ENCODE data around the gene FOXO6. TPM values are rescaled to one million over a fixed set of nuclear protein-coding genes. Genes with fewer than 3 reads are reported as not detected.

FOXO6 gene
- total RNA-seq, 2 donors from 2014 or later: 3.3 to 5.0 TPM

DNA sequence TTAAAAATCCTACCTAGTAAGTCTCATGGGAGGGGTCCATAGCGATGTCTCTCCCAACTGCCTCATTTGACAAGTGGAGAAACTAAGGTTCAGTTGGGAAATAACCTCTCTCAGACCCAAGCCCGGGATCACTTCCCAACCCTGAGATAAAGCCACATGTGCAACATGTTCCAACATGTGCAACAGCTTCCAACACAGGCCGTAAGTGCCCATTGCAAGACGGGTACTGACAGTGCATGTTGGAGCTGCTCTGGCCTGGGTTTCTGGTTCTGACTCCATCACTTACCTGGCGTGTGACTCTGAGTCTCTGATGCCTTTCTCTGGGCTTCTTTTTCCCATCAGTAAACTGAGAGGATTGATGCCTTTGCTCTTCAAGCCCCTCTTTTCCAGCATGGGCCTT lies 38.0 kb upstream of the FOXO6 start:
- intact Hi-C loops (cut with DNase I): no loop called here
- Histone ChIP-seq H3K36me3 (no peaks in the 10 kb centered on the region), H3K9me3 (no peaks in the 10 kb centered on the region), H3K4me3 (no peak overlapping the region), H3K27me3 (replicated peaks; ENCODE audit: insufficient read depth) (no peaks in the 10 kb centered on the region), H3K27ac (no peak overlapping the region), H3K4me1 (replicated peaks) (no peaks in the 10 kb centered on the region)
- WGBS: 51% methylated on average over 5 of the region's 5 CpGs
- TF ChIP-seq, protein P1, sequence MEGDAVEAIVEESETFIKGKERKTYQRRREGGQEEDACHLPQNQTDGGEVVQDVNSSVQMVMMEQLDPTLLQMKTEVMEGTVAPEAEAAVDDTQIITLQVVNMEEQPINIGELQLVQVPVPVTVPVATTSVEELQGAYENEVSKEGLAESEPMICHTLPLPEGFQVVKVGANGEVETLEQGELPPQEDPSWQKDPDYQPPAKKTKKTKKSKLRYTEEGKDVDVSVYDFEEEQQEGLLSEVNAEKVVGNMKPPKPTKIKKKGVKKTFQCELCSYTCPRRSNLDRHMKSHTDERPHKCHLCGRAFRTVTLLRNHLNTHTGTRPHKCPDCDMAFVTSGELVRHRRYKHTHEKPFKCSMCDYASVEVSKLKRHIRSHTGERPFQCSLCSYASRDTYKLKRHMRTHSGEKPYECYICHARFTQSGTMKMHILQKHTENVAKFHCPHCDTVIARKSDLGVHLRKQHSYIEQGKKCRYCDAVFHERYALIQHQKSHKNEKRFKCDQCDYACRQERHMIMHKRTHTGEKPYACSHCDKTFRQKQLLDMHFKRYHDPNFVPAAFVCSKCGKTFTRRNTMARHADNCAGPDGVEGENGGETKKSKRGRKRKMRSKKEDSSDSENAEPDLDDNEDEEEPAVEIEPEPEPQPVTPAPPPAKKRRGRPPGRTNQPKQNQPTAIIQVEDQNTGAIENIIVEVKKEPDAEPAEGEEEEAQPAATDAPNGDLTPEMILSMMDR (IDR thresholded peaks at IDR 0.05): no peak
- TF ChIP-seq POLR2A (IDR thresholded peaks at IDR 0.05) (no peak), POLR2AphosphoS5 (IDR thresholded peaks at IDR 0.05) (no peak)
- peak; percentile 13 for DNase-seq (ENCODE audit: low spot score)

DNA sequence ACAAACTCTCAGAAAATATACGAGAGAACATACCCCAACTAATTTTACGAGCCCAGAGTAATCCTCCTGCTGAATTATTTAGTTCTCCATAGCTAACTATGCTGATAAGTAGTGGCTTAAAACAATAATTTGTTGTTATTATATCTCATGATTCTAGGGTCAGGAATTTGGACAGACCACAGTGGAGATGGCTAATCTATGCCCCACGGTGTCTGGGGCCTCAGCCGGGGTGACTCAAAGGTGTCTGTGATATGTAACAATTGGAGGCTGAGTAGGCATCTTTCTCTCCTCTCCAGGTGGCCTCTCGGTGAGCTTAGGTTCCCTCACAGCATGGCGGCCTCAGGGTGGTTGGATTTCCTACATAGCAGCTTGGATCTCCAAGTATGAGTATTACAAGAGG lies 35.4 kb upstream of the FOXO6 start:
- TF ChIP-seq POLR2AphosphoS5 (IDR thresholded peaks at IDR 0.05): no peak
- TF ChIP-seq, protein P1 (IDR thresholded peaks at IDR 0.05): no peak
- no peak for TF ChIP-seq POLR2A (IDR thresholded peaks at IDR 0.05)
- WGBS: 85% methylated on average over 6 of the region's 6 CpGs
- H3K4me3 ChIP-seq: no peak overlapping the region
- H3K27ac ChIP-seq: no peak overlapping the region
- intact Hi-C loops (cut with DNase I): no loop called here
- H3K9me3 ChIP-seq: no peaks in the 10 kb centered on the region
- no peak for DNase-seq (ENCODE audit: low spot score)
- H3K27me3 ChIP-seq (replicated peaks; ENCODE audit: insufficient read depth): no peaks in the 10 kb centered on the region
- no peaks in the 10 kb centered on the region for H3K36me3 ChIP-seq
- H3K4me1 ChIP-seq (replicated peaks): no peaks in the 10 kb centered on the region

DNA sequence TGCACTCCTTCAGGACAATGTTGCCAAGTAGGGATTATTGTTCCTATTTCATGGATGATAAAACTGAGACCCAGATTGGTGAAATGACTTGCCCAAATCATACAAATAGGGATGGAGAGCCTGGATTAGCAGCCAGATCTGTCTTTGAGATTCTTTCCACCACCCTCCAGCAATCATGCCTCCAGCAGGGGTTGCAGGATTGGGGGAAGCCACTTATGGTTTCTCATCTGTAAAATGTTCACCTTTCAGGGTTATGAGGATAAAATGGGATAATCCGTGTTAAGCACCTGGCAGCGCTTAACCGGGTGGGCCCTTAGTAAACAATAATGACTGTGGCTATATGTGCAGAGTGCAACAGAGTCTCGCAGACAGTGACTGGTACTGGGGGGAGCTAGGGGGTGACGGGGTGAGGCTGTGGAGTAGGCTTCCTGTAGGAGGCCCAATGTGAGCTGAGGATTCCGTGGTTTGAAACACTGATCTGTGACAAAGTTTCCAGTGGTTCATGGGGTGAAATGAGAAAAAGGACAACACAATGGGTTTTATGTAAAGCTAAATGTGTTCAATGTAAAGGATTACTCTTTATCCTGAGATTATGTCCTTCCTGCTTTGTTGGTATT lies 33.7 kb upstream of the FOXO6 start:
- 79% methylated on average over 6 of the region's 6 CpGs for WGBS
- no peak overlapping the region for H3K27ac ChIP-seq
- H3K9me3 ChIP-seq: no peaks in the 10 kb centered on the region
- TF ChIP-seq POLR2A (IDR thresholded peaks at IDR 0.05) (no peak), POLR2AphosphoS5 (IDR thresholded peaks at IDR 0.05) (no peak)
- TF ChIP-seq, protein P1 (IDR thresholded peaks at IDR 0.05): no peak
- H3K27me3 ChIP-seq (replicated peaks; ENCODE audit: insufficient read depth): no peaks in the 10 kb centered on the region
- no peak for DNase-seq (ENCODE audit: low spot score)
- H3K36me3 ChIP-seq: no peaks in the 10 kb centered on the region
- H3K4me3 ChIP-seq: no peak overlapping the region
- intact Hi-C loops (cut with DNase I): no loop called here
- no peaks in the 10 kb centered on the region for H3K4me1 ChIP-seq (replicated peaks)

DNA sequence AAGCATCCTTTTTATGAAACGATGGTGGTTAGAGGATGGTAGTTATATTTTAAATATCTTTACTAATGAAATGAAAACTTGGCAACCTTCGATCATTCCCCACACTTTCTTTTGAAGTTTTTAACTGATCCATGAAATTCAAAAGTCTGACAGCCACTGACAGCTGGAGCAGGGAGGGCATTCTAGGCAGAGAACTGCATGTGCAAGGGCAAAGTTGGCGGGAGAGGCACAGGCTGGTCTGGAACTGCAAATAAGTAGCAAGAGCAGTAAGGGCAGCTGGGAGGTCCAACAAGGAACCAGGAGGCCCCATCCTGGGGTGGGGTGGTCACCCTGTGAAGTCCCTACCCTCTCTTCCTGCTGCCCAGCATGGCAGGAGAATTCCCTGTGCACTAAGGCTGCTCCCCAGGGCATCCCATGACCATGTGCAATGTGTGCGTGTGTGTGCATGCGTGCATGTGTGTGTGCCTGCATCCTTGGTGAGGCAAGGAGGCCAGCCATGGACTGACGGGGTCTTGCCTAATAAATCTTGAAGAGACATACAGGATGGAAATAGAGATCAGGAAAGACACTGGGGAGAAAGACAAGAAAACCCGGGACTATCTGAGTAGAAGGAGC lies 33.1 kb upstream of the FOXO6 start:
- Histone ChIP-seq H3K4me3 (no peak overlapping the region), H3K27ac (no peak overlapping the region), H3K9me3 (no peaks in the 10 kb centered on the region), H3K27me3 (replicated peaks; ENCODE audit: insufficient read depth) (no peaks in the 10 kb centered on the region), H3K36me3 (no peaks in the 10 kb centered on the region), H3K4me1 (replicated peaks) (no peaks in the 10 kb centered on the region)
- WGBS: 72% methylated on average over 7 of the region's 7 CpGs
- no peak for DNase-seq (ENCODE audit: low spot score)
- TF ChIP-seq POLR2AphosphoS5 (IDR thresholded peaks at IDR 0.05): no peak
- TF ChIP-seq, protein P1 (IDR thresholded peaks at IDR 0.05): no peak
- intact Hi-C loops (cut with DNase I): no loop called here

Measured in prostate gland (tissue), 2 donors.